PC-9 (cell line): ENCODE data around the gene VASH2. TPM values are rescaled to one million over a fixed set of nuclear protein-coding genes. Genes with fewer than 3 reads are reported as not detected.

Source experiments
- BruUV-seq: library from RNA; stranded (reverse); fragments of 400-500 nt; replicated peaks from 2 replicates; lab custom pipeline; 2021; lab: Mats Ljungman, UMichigan
- CTCF ChIA-PET: fragments of 300-600 bp; sonication (Branson Sonifier 250); formaldehyde crosslinking; loops from one replicate; lab custom pipeline; 2022; ENCODE audit warnings: antibody characterized with exemption; lab: Charles Lee
- POLR2A ChIA-PET: fragments of 300-600 bp; sonication (Branson Sonifier 250); formaldehyde crosslinking; loops from one replicate; lab custom pipeline; 2022; ENCODE audit warnings: antibody characterized with exemption; ENCODE audit not compliant: unreplicated experiment; lab: Charles Lee
- DNase-seq, 2 experiments: peaks; one replicate each; pipeline versions ENCODE4 v3.0.0 to v3.0.0-alpha.2; 2015 to 2022; ENCODE audit warnings: mixed read lengths in 1 of 2
- H2AFZ ChIP-seq: fragments of 200-600 bp; sonication (generic); 2 replicates; pipeline ENCODE4 v1.8.1; 2017; ENCODE audit warnings: antibody characterized with exemption
- H3F3A ChIP-seq: fragments of 200-600 bp; sonication (generic); 2 replicates; pipeline ENCODE4 v1.8.1; 2017; ENCODE audit warnings: antibody characterized with exemption, mild to moderate bottlenecking, low read depth; ENCODE audit not compliant: insufficient read depth
- H3K27ac ChIP-seq: fragments of 200-600 bp; sonication (generic); 2 replicates; pipeline ENCODE4 v1.6.1; 2016; ENCODE audit warnings: mixed run types
- H3K27me3 ChIP-seq: fragments of 200-600 bp; sonication (generic); 2 replicates; pipeline ENCODE4 v1.6.1; 2016; ENCODE audit warnings: low read depth, mixed run types; ENCODE audit not compliant: insufficient read depth
- H3K36me3 ChIP-seq: fragments of 200-600 bp; sonication (generic); 2 replicates; pipeline ENCODE4 v1.6.1; 2016; ENCODE audit warnings: low read depth, mixed run types
- H3K4me1 ChIP-seq: fragments of 200-600 bp; sonication (generic); replicated peaks from 2 replicates; pipeline ENCODE4 v1.6.1; 2016; ENCODE audit warnings: mixed run types; ENCODE audit not compliant: insufficient read depth
- H3K4me2 ChIP-seq: fragments of 200-600 bp; sonication (generic); 2 replicates; pipeline ENCODE4 v1.6.1; 2017; ENCODE audit warnings: mixed run types
- H3K4me3 ChIP-seq: fragments of 200-600 bp; sonication (generic); 2 replicates; pipeline ENCODE4 v1.6.1; 2016; ENCODE audit warnings: mixed run types
- H3K79me2 ChIP-seq: fragments of 200-600 bp; sonication (generic); 2 replicates; pipeline ENCODE4 v1.6.1; 2017; ENCODE audit warnings: low read depth, mixed run types
- H3K9me2 ChIP-seq: fragments of 200-600 bp; sonication (generic); 2 replicates; pipeline ENCODE4 v1.8.1; 2017; ENCODE audit warnings: mild to moderate bottlenecking; ENCODE audit not compliant: insufficient read depth
- H3K9me3 ChIP-seq: fragments of 200-600 bp; sonication (generic); 2 replicates; pipeline ENCODE4 v1.8.1; 2016; ENCODE audit warnings: low read depth; ENCODE audit not compliant: insufficient read depth
- H4K20me1 ChIP-seq: fragments of 200-600 bp; sonication (generic); 2 replicates; pipeline ENCODE4 v1.8.1; 2017; ENCODE audit not compliant: insufficient read depth
- EZH2 ChIP-seq: fragments of 200-600 bp; sonication (generic); IDR thresholded peaks from 2 replicates; pipeline ENCODE4 v1.8.0; 2017; ENCODE audit warnings: antibody characterized with exemption, low read depth
- intact Hi-C: fragments of 100-400 bp; cut with micrococcal nuclease; formaldehyde crosslinking; loops from one replicate; pipeline ENCODE4 v1.10.0; 2022; ENCODE audit not compliant: unreplicated experiment
- total RNA-seq: library from RNA; stranded (reverse); gene quantifications from 2 replicates; pipeline ENCODE4 v1.2.3, GENCODE V29; 2021
- TF ChIP-seq, protein P1 (sequence below): fragments of 200-600 bp; sonication (generic); conservative IDR thresholded peaks from 2 replicates; pipeline ENCODE4 v1.6.1; 2017; ENCODE audit warnings: mixed run types, antibody characterized with exemption, mild to moderate bottlenecking, moderate library complexity

VASH2 gene
- total RNA-seq, 1 experiment from 2014 or later: not detected

DNA sequence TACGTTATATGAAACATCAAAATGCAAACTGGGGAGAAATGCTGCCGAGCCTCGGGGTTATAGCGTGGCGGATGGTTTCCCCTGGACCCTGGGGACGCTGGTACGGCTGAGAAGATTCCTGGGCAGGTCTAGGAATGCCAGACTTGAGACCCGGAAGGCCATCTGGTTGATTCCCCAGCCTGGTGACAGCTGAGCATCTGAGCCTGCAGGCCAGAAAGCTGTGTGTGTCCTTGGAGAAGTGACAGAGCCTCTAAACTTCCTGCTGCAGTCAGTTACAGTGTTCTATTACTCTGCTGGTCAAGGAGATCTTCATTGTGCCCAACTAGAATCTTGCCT is 2.3 kb downstream of the VASH2 start:
- POLR2A ChIA-PET: no interaction called here
- TF ChIP-seq, protein P1, sequence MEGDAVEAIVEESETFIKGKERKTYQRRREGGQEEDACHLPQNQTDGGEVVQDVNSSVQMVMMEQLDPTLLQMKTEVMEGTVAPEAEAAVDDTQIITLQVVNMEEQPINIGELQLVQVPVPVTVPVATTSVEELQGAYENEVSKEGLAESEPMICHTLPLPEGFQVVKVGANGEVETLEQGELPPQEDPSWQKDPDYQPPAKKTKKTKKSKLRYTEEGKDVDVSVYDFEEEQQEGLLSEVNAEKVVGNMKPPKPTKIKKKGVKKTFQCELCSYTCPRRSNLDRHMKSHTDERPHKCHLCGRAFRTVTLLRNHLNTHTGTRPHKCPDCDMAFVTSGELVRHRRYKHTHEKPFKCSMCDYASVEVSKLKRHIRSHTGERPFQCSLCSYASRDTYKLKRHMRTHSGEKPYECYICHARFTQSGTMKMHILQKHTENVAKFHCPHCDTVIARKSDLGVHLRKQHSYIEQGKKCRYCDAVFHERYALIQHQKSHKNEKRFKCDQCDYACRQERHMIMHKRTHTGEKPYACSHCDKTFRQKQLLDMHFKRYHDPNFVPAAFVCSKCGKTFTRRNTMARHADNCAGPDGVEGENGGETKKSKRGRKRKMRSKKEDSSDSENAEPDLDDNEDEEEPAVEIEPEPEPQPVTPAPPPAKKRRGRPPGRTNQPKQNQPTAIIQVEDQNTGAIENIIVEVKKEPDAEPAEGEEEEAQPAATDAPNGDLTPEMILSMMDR: no peak
- TF ChIP-seq EZH2: no peak
- Histone ChIP-seq H3K36me3 (no peaks in the 10 kb centered on the region), H2AFZ (no peak overlapping the region), H3F3A (no peaks in the 10 kb centered on the region), H3K4me2 (no peak overlapping the region), H3K4me3 (no peak overlapping the region), H3K9me3 (no peaks in the 10 kb centered on the region), H3K79me2 (no peaks in the 10 kb centered on the region), H3K4me1 (no peaks in the 10 kb centered on the region), H3K27ac (no peak overlapping the region), H3K9me2 (no peaks in the 10 kb centered on the region), H4K20me1 (no peaks in the 10 kb centered on the region), H3K27me3 (peaks cover 20% of the 10 kb centered on the region)
- intact Hi-C loops: no loop called here
- no TSS peak for BruUV-seq
- CTCF ChIA-PET: no interaction called here
- no peak for DNase-seq

DNA sequence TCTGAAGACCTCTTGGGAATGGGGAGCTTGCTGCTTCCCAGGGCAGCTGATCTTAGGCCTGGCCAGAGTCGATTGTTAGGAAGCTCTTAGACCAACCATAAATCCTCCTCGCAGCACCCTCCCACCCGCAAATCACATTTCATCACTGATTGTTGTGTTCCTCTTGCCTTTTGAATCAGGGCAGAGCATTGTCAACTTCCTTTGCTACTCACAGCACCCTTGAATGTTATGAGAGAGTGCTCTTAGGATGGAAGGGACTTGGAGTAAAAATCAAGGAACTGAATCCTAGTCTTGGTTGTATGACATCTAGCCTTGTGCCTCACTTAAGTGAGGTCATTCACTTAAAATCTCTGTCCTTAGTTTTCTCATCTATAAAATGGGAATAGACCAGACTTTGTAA is 3.0 kb downstream of the VASH2 start:
- Histone ChIP-seq H2AFZ (no peak overlapping the region), H3K4me1 (no peaks in the 10 kb centered on the region), H3K27me3 (peaks cover 20% of the 10 kb centered on the region), H3F3A (no peaks in the 10 kb centered on the region), H3K9me3 (no peaks in the 10 kb centered on the region), H3K27ac (no peak overlapping the region), H4K20me1 (no peaks in the 10 kb centered on the region), H3K4me2 (no peak overlapping the region), H3K79me2 (no peaks in the 10 kb centered on the region), H3K4me3 (no peak overlapping the region), H3K36me3 (no peaks in the 10 kb centered on the region), H3K9me2 (no peaks in the 10 kb centered on the region)
- CTCF ChIA-PET: no interaction called here
- no TSS peak for BruUV-seq
- POLR2A ChIA-PET: no interaction called here
- no peak for DNase-seq
- no peak for TF ChIP-seq EZH2
- TF ChIP-seq, protein P1: no peak
- intact Hi-C loops: no loop called here

DNA sequence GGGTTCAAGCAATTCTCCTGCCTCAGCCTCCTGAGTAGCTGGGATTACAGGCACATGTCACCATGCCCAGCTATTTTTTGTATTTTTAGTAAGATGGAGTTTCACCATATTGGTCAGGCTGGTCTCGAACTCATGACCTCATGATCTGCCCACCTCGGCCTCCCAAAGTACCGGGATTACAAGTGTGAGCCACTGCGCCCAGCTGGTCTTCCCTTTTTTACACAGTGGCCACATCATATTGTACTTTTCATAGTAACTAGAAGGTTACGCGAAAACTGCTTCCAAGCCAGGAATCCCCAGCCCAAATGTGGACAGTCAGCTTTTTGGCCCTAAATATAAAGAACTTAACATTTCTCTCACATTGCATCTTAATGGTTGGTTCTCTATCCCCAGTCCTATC is 4.2 kb downstream of the VASH2 start:
- intact Hi-C loops: no loop called here
- H3K27me3 ChIP-seq: peaks cover 25% of the 10 kb centered on the region
- no peaks in the 10 kb centered on the region for H3K9me3 ChIP-seq

More for the DNA sequence above, 4.2 kb downstream of the VASH2 start:
- Histone ChIP-seq H2AFZ (no peak overlapping the region), H4K20me1 (no peaks in the 10 kb centered on the region; the same call in 1 of the 2 replicates), H3F3A (no peaks in the 10 kb centered on the region), H3K9me2 (no peaks in the 10 kb centered on the region), H3K4me2 (no peak overlapping the region), H3K4me1 (no peaks in the 10 kb centered on the region), H3K36me3 (no peaks in the 10 kb centered on the region), H3K4me3 (no peak overlapping the region), H3K79me2 (no peaks in the 10 kb centered on the region), H3K27ac (no peak overlapping the region)
- ChIA-PET POLR2A (no interaction called here), CTCF (no interaction called here)
- no TSS peak for BruUV-seq
- TF ChIP-seq EZH2: no peak
- TF ChIP-seq, protein P1: no peak
- DNase-seq: no peak
